ENCODE measurements around the gene TBL2.

TBL2 gene

DNA sequence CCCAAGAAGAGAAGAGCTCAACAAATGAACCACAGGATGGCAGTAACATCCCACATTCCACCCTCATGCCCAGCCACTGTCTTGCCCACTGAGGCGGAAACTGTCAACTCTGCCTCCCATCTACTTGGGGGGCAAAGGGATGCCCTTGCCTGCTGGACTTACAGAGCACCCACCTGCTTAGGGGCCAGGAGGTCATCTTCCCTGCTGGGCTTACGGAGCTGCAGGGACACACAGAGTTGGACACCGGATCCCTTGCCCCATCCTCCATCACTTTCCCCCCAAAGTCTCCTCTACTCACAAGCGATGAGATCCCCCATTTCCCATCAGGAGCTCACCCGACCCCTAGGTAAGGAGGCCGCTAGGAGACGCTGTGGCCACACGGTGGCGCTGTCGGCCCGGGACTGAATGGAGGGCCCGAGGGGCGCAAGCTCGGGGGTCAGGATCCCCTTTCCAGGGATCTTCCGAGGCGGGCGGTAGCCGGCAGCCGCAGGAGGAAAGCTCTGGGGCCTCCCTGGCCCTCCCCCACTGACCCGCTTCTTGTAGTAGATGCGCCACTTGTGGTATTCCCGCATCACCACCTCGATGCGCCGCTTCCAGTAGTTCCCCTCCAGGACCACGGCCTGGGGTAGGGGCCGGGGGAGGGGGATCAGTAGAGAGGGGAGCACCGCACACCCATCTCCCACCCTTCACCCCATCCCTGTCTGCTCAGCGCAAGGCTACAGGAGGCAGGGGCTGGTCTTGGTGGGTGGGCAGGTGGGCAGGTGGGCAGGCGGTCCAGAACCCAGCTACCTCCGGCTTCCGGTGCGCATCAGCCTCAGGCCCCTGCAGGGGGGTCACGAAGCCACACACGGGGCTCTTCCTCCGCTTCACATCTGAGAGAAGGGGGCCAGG, 28.7 kb upstream of the TBL2 start:
- no peaks in the 10 kb centered on the region for H3F3A ChIP-seq (ENCODE audit: low read depth)
- H3K4me3 ChIP-seq (ENCODE audit: low read length, poor library complexity, severe bottlenecking), result no peak overlapping the region
- H3K4me1 ChIP-seq (ENCODE audit: insufficient read depth, low read length, poor library complexity, severe bottlenecking), result no peaks in the 10 kb centered on the region
- no peak overlapping the region for H3K4me2 ChIP-seq (ENCODE audit: low read depth, low read length, poor library complexity, severe bottlenecking)
- no peak overlapping the region for H2AFZ ChIP-seq (ENCODE audit: low read length)
- no peaks in the 10 kb centered on the region for H3K36me3 ChIP-seq (ENCODE audit: insufficient read depth, low read length)
- H3K27me3 ChIP-seq (ENCODE audit: insufficient read depth, low read length, poor library complexity, severe bottlenecking), result no peaks in the 10 kb centered on the region
- no peak overlapping the region for H3K9ac ChIP-seq (ENCODE audit: low read depth, low read length, poor library complexity, severe bottlenecking)
- no peaks in the 10 kb centered on the region for H3K79me2 ChIP-seq (ENCODE audit: insufficient read depth, low read length)
- no peak for TF ChIP-seq EZH2phosphoT487 (IDR thresholded peaks at IDR 0.05; ENCODE audit: borderline replicate concordance)
- TF ChIP-seq, protein P1, sequence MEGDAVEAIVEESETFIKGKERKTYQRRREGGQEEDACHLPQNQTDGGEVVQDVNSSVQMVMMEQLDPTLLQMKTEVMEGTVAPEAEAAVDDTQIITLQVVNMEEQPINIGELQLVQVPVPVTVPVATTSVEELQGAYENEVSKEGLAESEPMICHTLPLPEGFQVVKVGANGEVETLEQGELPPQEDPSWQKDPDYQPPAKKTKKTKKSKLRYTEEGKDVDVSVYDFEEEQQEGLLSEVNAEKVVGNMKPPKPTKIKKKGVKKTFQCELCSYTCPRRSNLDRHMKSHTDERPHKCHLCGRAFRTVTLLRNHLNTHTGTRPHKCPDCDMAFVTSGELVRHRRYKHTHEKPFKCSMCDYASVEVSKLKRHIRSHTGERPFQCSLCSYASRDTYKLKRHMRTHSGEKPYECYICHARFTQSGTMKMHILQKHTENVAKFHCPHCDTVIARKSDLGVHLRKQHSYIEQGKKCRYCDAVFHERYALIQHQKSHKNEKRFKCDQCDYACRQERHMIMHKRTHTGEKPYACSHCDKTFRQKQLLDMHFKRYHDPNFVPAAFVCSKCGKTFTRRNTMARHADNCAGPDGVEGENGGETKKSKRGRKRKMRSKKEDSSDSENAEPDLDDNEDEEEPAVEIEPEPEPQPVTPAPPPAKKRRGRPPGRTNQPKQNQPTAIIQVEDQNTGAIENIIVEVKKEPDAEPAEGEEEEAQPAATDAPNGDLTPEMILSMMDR (conservative IDR thresholded peaks at IDR 0.05; ENCODE audit: low read length), result peak; percentile 95
- H4K20me1 ChIP-seq (ENCODE audit: insufficient read depth, low read length, poor library complexity, severe bottlenecking), result no peaks in the 10 kb centered on the region
- no peaks in the 10 kb centered on the region for H3K9me2 ChIP-seq (replicated peaks; ENCODE audit: low read depth, low read length)
- no peaks in the 10 kb centered on the region for H3K9me3 ChIP-seq (ENCODE audit: insufficient read depth, low read depth, low read length)

DNA sequence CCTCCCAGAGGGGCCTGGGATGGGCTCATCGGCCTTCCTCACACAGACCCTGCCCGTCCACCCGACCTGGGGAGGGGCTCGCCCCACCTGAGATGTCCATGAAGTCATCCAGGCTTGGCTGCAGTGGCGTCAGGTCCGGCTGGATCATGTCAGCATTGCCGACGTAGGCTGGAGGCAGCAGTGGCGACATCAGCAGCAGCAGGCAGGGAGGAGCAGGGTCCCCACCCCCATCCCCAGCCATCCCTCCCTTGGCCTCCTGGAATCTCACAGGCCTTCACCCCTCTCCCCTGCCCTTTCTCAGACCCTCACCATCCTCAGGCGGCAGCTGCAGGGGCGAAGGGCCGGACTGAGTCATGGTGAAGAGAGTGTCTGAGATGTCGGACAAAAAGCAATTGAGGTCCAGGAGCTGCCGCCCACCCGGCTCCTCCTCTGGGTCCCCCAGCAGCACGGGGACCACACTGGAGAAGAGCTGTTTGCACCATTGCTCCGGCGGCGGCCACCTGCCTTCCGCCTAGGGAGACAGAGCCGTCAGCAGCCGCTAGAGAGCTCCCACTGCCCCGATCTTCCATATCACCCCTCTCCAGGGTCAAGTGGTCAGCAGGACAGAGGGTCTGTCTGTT, 27.3 kb upstream of the TBL2 start:
- Histone ChIP-seq H3K4me1 (ENCODE audit: insufficient read depth, low read length, poor library complexity, severe bottlenecking) (no peaks in the 10 kb centered on the region), H4K20me1 (ENCODE audit: insufficient read depth, low read length, poor library complexity, severe bottlenecking) (no peaks in the 10 kb centered on the region)
- TF ChIP-seq, protein P1 (conservative IDR thresholded peaks at IDR 0.05; ENCODE audit: low read length), result no peak
- no peak for TF ChIP-seq EZH2phosphoT487 (IDR thresholded peaks at IDR 0.05; ENCODE audit: borderline replicate concordance)

DNA sequence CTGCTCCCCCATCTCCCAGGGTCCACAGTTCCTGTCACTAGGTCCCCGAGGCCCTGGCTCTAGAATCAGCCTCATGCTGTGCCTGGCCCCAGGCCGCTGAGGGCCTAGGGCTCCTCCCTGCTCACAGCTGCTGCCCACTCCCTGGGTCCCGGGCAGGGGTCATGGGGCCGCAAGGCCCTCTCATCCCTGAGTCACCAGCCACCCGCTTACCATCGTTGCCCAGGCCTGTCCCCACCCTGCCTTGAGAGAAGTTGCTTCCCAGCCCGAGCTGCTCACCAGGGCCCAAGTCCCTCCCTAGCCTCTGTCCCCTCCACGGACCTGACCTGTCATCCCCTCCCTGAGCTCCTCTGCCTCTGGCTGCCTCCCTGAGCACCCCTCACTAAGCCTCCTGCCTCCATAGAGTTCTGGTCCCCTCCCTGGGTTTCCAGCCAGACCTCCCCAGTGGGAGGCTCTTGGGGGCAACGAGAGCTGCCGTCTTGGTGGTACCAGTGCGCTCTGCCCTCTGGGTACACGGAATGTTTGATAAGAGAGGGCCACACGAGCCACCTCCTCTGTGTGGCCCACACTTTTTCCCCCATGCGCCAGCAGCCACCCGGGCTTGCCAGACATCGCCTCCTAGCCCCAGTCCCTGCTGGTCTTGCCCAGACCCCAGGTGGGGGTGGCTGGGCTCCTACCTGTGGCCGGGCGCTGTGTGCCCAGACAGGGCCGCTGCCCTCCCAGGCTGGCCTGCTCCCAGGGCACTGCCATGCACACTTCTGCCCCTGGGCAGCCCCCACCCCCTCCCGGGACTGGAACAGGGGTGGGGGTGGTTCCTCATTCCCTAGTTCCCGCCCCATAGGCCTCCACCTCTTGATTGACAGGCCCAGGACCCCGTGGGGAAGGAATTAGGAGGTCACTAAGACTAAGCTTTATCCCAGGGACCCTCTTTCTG, 24.6 kb upstream of the TBL2 start:
- no peak for TF ChIP-seq EZH2phosphoT487 (IDR thresholded peaks at IDR 0.05; ENCODE audit: borderline replicate concordance)
- TF ChIP-seq, protein P1 (conservative IDR thresholded peaks at IDR 0.05; ENCODE audit: low read length), result no peak
- Histone ChIP-seq H3K4me1 (ENCODE audit: insufficient read depth, low read length, poor library complexity, severe bottlenecking) (no peaks in the 10 kb centered on the region), H3K4me2 (ENCODE audit: low read depth, low read length, poor library complexity, severe bottlenecking) (no peak overlapping the region), H3K79me2 (ENCODE audit: insufficient read depth, low read length) (no peaks in the 10 kb centered on the region), H3K27me3 (ENCODE audit: insufficient read depth, low read length, poor library complexity, severe bottlenecking) (no peaks in the 10 kb centered on the region), H4K20me1 (ENCODE audit: insufficient read depth, low read length, poor library complexity, severe bottlenecking) (no peaks in the 10 kb centered on the region), H2AFZ (ENCODE audit: low read length) (no peak overlapping the region), H3K4me3 (ENCODE audit: low read length, poor library complexity, severe bottlenecking) (no peak overlapping the region), H3F3A (ENCODE audit: low read depth) (no peaks in the 10 kb centered on the region), H3K9me2 (replicated peaks; ENCODE audit: low read depth, low read length) (no peaks in the 10 kb centered on the region), H3K9me3 (ENCODE audit: insufficient read depth, low read depth, low read length) (no peaks in the 10 kb centered on the region), H3K9ac (ENCODE audit: low read depth, low read length, poor library complexity, severe bottlenecking) (no peak overlapping the region), H3K36me3 (ENCODE audit: insufficient read depth, low read length) (no peaks in the 10 kb centered on the region)

More for the DNA sequence above, 27.3 kb upstream of the TBL2 start:
- Histone ChIP-seq H3K9me2 (replicated peaks; ENCODE audit: low read depth, low read length) (no peaks in the 10 kb centered on the region), H3K4me3 (ENCODE audit: low read length, poor library complexity, severe bottlenecking) (no peak overlapping the region), H3K9ac (ENCODE audit: low read depth, low read length, poor library complexity, severe bottlenecking) (no peak overlapping the region), H3K79me2 (ENCODE audit: insufficient read depth, low read length) (no peaks in the 10 kb centered on the region), H3K36me3 (ENCODE audit: insufficient read depth, low read length) (no peaks in the 10 kb centered on the region), H3K9me3 (ENCODE audit: insufficient read depth, low read depth, low read length) (no peaks in the 10 kb centered on the region), H2AFZ (ENCODE audit: low read length) (no peak overlapping the region), H3F3A (ENCODE audit: low read depth) (no peaks in the 10 kb centered on the region), H3K27me3 (ENCODE audit: insufficient read depth, low read length, poor library complexity, severe bottlenecking) (no peaks in the 10 kb centered on the region), H3K4me2 (ENCODE audit: low read depth, low read length, poor library complexity, severe bottlenecking) (no peak overlapping the region)
